Epithelial cell of esophagus (primary cell): ENCODE data around the gene CISD2.
"Not testable (repeated sequence)": the region's sequence is repeated elsewhere in the genome, so short reads cannot be mapped to it uniquely, and the experiment has no call there.

Source experiments
- DNase-seq: peaks from one replicate; pipeline ENCODE4 v3.0.0; 2010; ENCODE audit warnings: low read depth
- H3K4me3 ChIP-seq: 2 replicates; pipeline ENCODE4 v1.5.1; 2011; ENCODE audit warnings: mild to moderate bottlenecking, low read length, control low read depth
- TF ChIP-seq, protein P1 (sequence below): IDR thresholded peaks from 2 replicates; pipeline ENCODE4 v1.5.1; 2011; ENCODE audit warnings: low read depth, mild to moderate bottlenecking, low read length, control low read depth, inconsistent platforms; ENCODE audit not compliant: insufficient read depth; ENCODE audit errors: missing control alignments

Gene CISD2

GRCh38 chr4:102901804-102902203, 33.0 kb downstream of the CISD2 start:
- H3K4me3 ChIP-seq = no peak overlapping the region
- TF ChIP-seq, protein P1, sequence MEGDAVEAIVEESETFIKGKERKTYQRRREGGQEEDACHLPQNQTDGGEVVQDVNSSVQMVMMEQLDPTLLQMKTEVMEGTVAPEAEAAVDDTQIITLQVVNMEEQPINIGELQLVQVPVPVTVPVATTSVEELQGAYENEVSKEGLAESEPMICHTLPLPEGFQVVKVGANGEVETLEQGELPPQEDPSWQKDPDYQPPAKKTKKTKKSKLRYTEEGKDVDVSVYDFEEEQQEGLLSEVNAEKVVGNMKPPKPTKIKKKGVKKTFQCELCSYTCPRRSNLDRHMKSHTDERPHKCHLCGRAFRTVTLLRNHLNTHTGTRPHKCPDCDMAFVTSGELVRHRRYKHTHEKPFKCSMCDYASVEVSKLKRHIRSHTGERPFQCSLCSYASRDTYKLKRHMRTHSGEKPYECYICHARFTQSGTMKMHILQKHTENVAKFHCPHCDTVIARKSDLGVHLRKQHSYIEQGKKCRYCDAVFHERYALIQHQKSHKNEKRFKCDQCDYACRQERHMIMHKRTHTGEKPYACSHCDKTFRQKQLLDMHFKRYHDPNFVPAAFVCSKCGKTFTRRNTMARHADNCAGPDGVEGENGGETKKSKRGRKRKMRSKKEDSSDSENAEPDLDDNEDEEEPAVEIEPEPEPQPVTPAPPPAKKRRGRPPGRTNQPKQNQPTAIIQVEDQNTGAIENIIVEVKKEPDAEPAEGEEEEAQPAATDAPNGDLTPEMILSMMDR = no peak
- DNase-seq = no peak

DNA sequence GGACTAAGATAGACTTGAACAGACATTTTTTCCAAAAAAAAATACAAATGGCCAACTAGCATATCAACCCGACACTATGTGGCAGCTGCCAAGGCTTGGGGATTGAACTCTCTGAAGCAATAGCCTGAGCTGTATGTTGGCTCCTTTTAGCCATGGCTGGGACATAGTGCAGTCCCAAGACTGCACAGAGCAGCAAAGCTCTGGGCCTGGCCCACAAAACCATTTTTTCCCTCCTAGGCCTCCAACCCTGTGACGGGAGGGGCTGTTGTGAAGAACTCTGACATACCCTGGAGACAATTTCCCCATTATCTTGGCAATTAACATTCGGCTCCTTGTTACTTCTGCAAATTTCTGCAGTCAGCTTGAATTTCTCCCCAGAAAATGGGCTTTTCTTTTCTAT, 50.1 kb downstream of the CISD2 start:
- TF ChIP-seq, protein P1 = no peak

DNA sequence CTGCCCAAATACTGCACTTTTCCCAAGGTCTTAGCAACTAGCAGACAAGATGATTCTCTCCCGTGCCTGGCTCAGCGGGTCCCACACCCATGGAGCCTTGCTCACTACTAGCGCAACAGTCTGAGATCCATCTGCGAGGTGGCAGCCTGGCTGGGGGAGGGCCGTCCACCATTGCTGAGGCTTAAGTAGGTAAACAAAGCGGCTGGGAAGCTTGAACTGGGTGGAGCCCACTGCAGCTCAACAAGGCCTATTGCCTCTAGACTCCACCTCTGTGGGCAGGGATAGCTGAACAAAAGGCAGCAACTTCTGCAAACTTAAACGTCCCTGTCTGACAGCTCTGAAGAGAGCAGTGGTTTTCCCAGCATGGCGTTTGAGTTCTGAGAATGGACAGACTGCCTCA, 50.9 kb downstream of the CISD2 start:
- not testable (repeated sequence) for H3K4me3 ChIP-seq
- peak; percentile 2 for DNase-seq

More for the DNA sequence above, 50.1 kb downstream of the CISD2 start:
- no peak overlapping the region for H3K4me3 ChIP-seq
- no peak for DNase-seq

GRCh38 chr4:102935716-102936115, 66.9 kb downstream of the CISD2 start:
- TF ChIP-seq, protein P1 = no peak
- DNase-seq = no peak
- H3K4me3 ChIP-seq = no peak overlapping the region

DNA sequence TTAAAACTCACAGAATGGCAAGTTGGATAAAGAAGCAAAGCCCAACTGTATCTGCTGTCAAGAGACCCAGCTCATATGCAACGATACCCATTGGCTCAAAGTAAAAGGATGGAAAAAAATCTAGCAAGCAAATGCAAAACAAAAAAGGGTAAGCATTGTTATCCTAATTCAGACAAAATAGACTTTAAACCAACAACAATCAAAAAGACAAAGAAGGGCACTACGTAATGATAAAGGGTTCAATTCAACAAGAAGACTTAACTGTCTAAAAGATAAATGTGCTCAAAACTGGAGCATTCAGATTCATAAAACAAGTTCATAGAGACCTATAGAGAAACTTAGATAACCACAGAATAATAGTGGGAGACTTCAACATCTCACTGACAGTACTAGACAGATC, 69.3 kb downstream of the CISD2 start:
- not testable (repeated sequence) for H3K4me3 ChIP-seq

More for the DNA sequence above, 69.3 kb downstream of the CISD2 start:
- DNase-seq = not testable (repeated sequence)
